Neural cell (in vitro differentiated cells): Measurements from ENCODE around the gene SMIM44. TPM values are rescaled to one million over a fixed set of nuclear protein-coding genes. Genes with fewer than 3 reads are reported as not detected.

Source experiments
- H2AFZ ChIP-seq: fragments of 200-600, 300-800 bp; sonication (generic), shearing (Covaris generic); 2 replicates; pipeline ENCODE4 v1.6.0; 2014; ENCODE audit warnings: low read depth, mild to moderate bottlenecking, antibody characterized with exemption, low read length, moderate library complexity
- H3F3A ChIP-seq: fragments of 200-600 bp; shearing (Covaris generic); 2 replicates; pipeline ENCODE4 v1.6.1; 2016; ENCODE audit warnings: mild to moderate bottlenecking, moderate library complexity, mixed read lengths, antibody characterized with exemption, low read length; ENCODE audit not compliant: insufficient read depth, poor library complexity, severe bottlenecking
- H3K27ac ChIP-seq: fragments of 200-600, 300-800 bp; sonication (generic), shearing (Covaris generic); 2 replicates; pipeline ENCODE4 v1.5.1; 2014; ENCODE audit warnings: mild to moderate bottlenecking, low read length, moderate library complexity
- H3K27me3 ChIP-seq: fragments of 300-800, 200-600 bp; sonication (generic), shearing (Covaris generic); 2 replicates; pipeline ENCODE4 v1.6.0; 2014; ENCODE audit warnings: mild to moderate bottlenecking, low read depth, low read length, moderate library complexity; ENCODE audit not compliant: insufficient read depth
- H3K36me3 ChIP-seq: fragments of 300-800, 200-600 bp; sonication (generic), shearing (Covaris generic); 2 replicates; pipeline ENCODE4 v1.5.1; 2014; ENCODE audit warnings: mild to moderate bottlenecking, antibody characterized with exemption, low read length, moderate library complexity; ENCODE audit not compliant: insufficient read depth
- H3K4me2 ChIP-seq: fragments of 300-800, 200-600 bp; sonication (generic), shearing (Covaris generic); 2 replicates; pipeline ENCODE4 v1.6.0; 2014; ENCODE audit warnings: mild to moderate bottlenecking, low read length
- H3K4me3 ChIP-seq: fragments of 300-800, 200-600 bp; sonication (generic), shearing (Covaris generic); 2 replicates; pipeline ENCODE4 v1.5.1; 2014; ENCODE audit warnings: mild to moderate bottlenecking, low read length, moderate library complexity
- H3K79me2 ChIP-seq: fragments of 200-600 bp; shearing (Covaris generic); replicated peaks from 2 replicates; pipeline ENCODE4 v1.6.0; 2014; ENCODE audit warnings: mild to moderate bottlenecking, low read length, moderate library complexity; ENCODE audit not compliant: insufficient read depth
- H3K9ac ChIP-seq: fragments of 300-800, 200-600 bp; sonication (generic), shearing (Covaris generic); 2 replicates; pipeline ENCODE4 v1.6.1; 2016; ENCODE audit warnings: mild to moderate bottlenecking, low read length, mixed read lengths
- H3K9me2 ChIP-seq: fragments of 200-600 bp; shearing (Covaris generic); 2 replicates; pipeline ENCODE4 v1.6.1; 2016; ENCODE audit warnings: mild to moderate bottlenecking, low read length, mixed read lengths; ENCODE audit not compliant: insufficient read depth
- H3K9me3 ChIP-seq: fragments of 200-600, 300-800 bp; sonication (generic), shearing (Covaris generic); 2 replicates; pipeline ENCODE4 v1.6.1; 2016; ENCODE audit warnings: mild to moderate bottlenecking, mixed run types, low read length, moderate library complexity, mixed read lengths
- H4K20me1 ChIP-seq: fragments of 200-600 bp; shearing (Covaris generic); 2 replicates; pipeline ENCODE4 v1.6.1; 2016; ENCODE audit warnings: mild to moderate bottlenecking, mixed run types; ENCODE audit not compliant: insufficient read depth
- CTCF ChIP-seq: fragments of 450-650 bp; IDR thresholded peaks from 2 replicates; pipeline ENCODE4 v1.5.1; 2014; ENCODE audit warnings: antibody characterized with exemption, mild to moderate bottlenecking, moderate library complexity; ENCODE audit not compliant: poor library complexity, severe bottlenecking
- EP300 ChIP-seq: fragments of 450-650 bp; conservative IDR thresholded peaks from 2 replicates; pipeline ENCODE4 v1.6.1; 2014; ENCODE audit warnings: antibody characterized with exemption, mild to moderate bottlenecking, moderate library complexity; ENCODE audit not compliant: poor library complexity, severe bottlenecking
- EZH2 ChIP-seq: fragments of 200-600, 300-800 bp; shearing (Covaris generic), sonication (generic); IDR thresholded peaks from 2 replicates; pipeline ENCODE4 v1.6.1; 2014; ENCODE audit warnings: antibody characterized with exemption, low read length, borderline replicate concordance, mild to moderate bottlenecking; ENCODE audit not compliant: insufficient read depth, poor library complexity, severe bottlenecking
- MXI1 ChIP-seq: fragments of 450-650 bp; conservative IDR thresholded peaks from 2 replicates; pipeline ENCODE4 v1.6.1; 2014; ENCODE audit warnings: antibody characterized with exemption, mild to moderate bottlenecking; ENCODE audit not compliant: poor library complexity, severe bottlenecking
- POLR2AphosphoS5 ChIP-seq: IDR thresholded peaks from 2 replicates; pipeline ENCODE4 v1.6.1; 2012
- RAD21 ChIP-seq: fragments of 450-650 bp; conservative IDR thresholded peaks from 2 replicates; pipeline ENCODE4 v1.6.1; 2014; ENCODE audit warnings: antibody characterized with exemption, mild to moderate bottlenecking, moderate library complexity
- REST ChIP-seq: IDR thresholded peaks from 2 replicates; pipeline ENCODE4 v1.6.1; 2012; ENCODE audit warnings: borderline replicate concordance
- SMC3 ChIP-seq: fragments of 450-650 bp; conservative IDR thresholded peaks from 2 replicates; pipeline ENCODE4 v1.6.1; 2014; ENCODE audit warnings: antibody characterized with exemption, mild to moderate bottlenecking, moderate library complexity; ENCODE audit not compliant: poor library complexity
- TAF1 ChIP-seq: IDR thresholded peaks from 2 replicates; pipeline ENCODE4 v1.6.1; 2012; ENCODE audit warnings: low read depth
- polyA minus RNA-seq: library from RNA; depleted of rRNA, polyadenylated mRNA; stranded (reverse); fragments of >200 nt; gene quantifications from 2 replicates; pipeline ENCODE4 v1.2.3, GENCODE V29; 2014
- polyA plus RNA-seq: library from polyadenylated mRNA; depleted of rRNA; stranded (reverse); fragments of >200 nt; gene quantifications from 2 replicates; pipeline ENCODE4 v1.2.3, GENCODE V29; 2014

Gene SMIM44
- polyA plus RNA-seq (not detected in 2 replicates), polyA minus RNA-seq (not detected in 2 replicates)

- Histone ChIP-seq H3K4me3 (no peak within 1 kb of the TSS), H3K27me3 (no peaks in the 10 kb centered on the region)
- TF ChIP-seq EP300 (no peak), TAF1 (no peak), REST (no peak), SMC3 (no peak), CTCF (no peak), EZH2 (no peak), MXI1 (no peak), POLR2AphosphoS5 (no peak), RAD21 (no peak)
Observed at GRCh38 chr19:3483226-3483628, at the start of gene SMIM44. Gene SMIM44 (minus strand): TSS chr19:3483441. CDS start chr19:3483403, 38 bp downstream.

GRCh38 chr19:3533033-3533432 is 49.8 kb upstream of the SMIM44 start:
- Histone ChIP-seq H3K27ac (no peak overlapping the region), H4K20me1 (no peaks in the 10 kb centered on the region), H3K9ac (no peak overlapping the region), H2AFZ (no peak overlapping the region), H3K27me3 (no peaks in the 10 kb centered on the region), H3K4me3 (no peak overlapping the region), H3K9me2 (no peaks in the 10 kb centered on the region), H3K9me3 (no peaks in the 10 kb centered on the region), H3K36me3 (no peaks in the 10 kb centered on the region), H3K79me2 (no peaks in the 10 kb centered on the region), H3F3A (no peaks in the 10 kb centered on the region), H3K4me2 (no peak overlapping the region)
- TF ChIP-seq REST (no peak), POLR2AphosphoS5 (no peak), RAD21 (no peak), EZH2 (no peak), EP300 (no peak)

More at GRCh38 chr19:3483226-3483628, at the start of gene SMIM44:
- H4K20me1 ChIP-seq, result no peaks in the 10 kb centered on the region
- no peak within 1 kb of the TSS for H3K9ac ChIP-seq
- H3K9me3 ChIP-seq, result no peaks in the 10 kb centered on the region
- H3K79me2 ChIP-seq, result no peaks in the 10 kb centered on the region
- no peaks in the 10 kb centered on the region for H3F3A ChIP-seq
- H3K27ac ChIP-seq, result no peak within 1 kb of the TSS
- no peaks in the 10 kb centered on the region for H3K36me3 ChIP-seq
- no peak within 1 kb of the TSS for H3K4me2 ChIP-seq
- no peak within 1 kb of the TSS for H2AFZ ChIP-seq
- H3K9me2 ChIP-seq, result no peaks in the 10 kb centered on the region
